A673 (cell line): ENCODE measurements around the gene KCNN1. TPM values are rescaled to one million over a fixed set of nuclear protein-coding genes. Genes with fewer than 3 reads are reported as not detected.
A peak's percentile ranks its signal among the peaks of the same experiment; 100 is the strongest.

ENCODE experiments used
- BruUV-seq: library from RNA; stranded (reverse); fragments of 400-500 nt; replicated peaks from 2 replicates; lab custom pipeline; 2021; lab: Mats Ljungman, UMichigan
- CTCF ChIA-PET: fragments of 300-600 bp; sonication (Branson Sonifier 250); formaldehyde crosslinking; loops from one replicate; lab custom pipeline; 2022; ENCODE audit warnings: antibody characterized with exemption; lab: Charles Lee
- POLR2A ChIA-PET: fragments of 300-600 bp; sonication (Branson Sonifier 250); formaldehyde crosslinking; loops from one replicate; lab custom pipeline; 2022; ENCODE audit warnings: antibody characterized with exemption; ENCODE audit not compliant: low non-redundant PET; lab: Charles Lee
- DNase-seq: peaks from one replicate; pipeline ENCODE4 v3.0.0-alpha.2; 2015; ENCODE audit warnings: low spot score
- H3K27ac ChIP-seq: fragments of 200-600 bp; sonication (generic); 2 replicates; pipeline ENCODE4 v1.5.1; 2016; ENCODE audit warnings: mixed run types, low read depth, mild to moderate bottlenecking, mixed read lengths, antibody characterized with exemption, low read length; ENCODE audit not compliant: poor library complexity, severe bottlenecking
- H3K27me3 ChIP-seq: fragments of 200-600 bp; sonication (generic); replicated peaks from 2 replicates; pipeline ENCODE4 v1.6.1; 2017; ENCODE audit warnings: mixed run types, low read depth, mild to moderate bottlenecking, mixed read lengths, antibody characterized with exemption, low read length; ENCODE audit not compliant: insufficient read depth, poor library complexity
- H3K36me3 ChIP-seq: fragments of 200-600 bp; sonication (generic); 2 replicates; pipeline ENCODE4 v1.6.1; 2016; ENCODE audit warnings: mixed run types, mild to moderate bottlenecking, mixed read lengths, antibody characterized with exemption, low read length; ENCODE audit not compliant: insufficient read depth, poor library complexity, severe bottlenecking
- H3K4me1 ChIP-seq: fragments of 200-600 bp; sonication (generic); 2 replicates; pipeline ENCODE4 v1.6.1; 2017; ENCODE audit warnings: mixed run types, mild to moderate bottlenecking, mixed read lengths, antibody characterized with exemption, low read length; ENCODE audit not compliant: insufficient read depth, poor library complexity, severe bottlenecking
- H3K4me3 ChIP-seq: fragments of 200-600 bp; sonication (generic); 2 replicates; pipeline ENCODE4 v1.5.1; 2016; ENCODE audit warnings: low read depth, mixed run types, mild to moderate bottlenecking, mixed read lengths, low read length; ENCODE audit not compliant: poor library complexity, severe bottlenecking
- H3K9me3 ChIP-seq: fragments of 200-600 bp; sonication (generic); 2 replicates; pipeline ENCODE4 v1.6.1; 2016; ENCODE audit warnings: mixed run types, low read depth, mild to moderate bottlenecking, mixed read lengths, antibody characterized with exemption, low read length; ENCODE audit not compliant: poor library complexity, severe bottlenecking
- EZH2 ChIP-seq: fragments of 200-600 bp; sonication (generic); IDR thresholded peaks from 2 replicates; pipeline ENCODE4 v1.6.1; 2017; ENCODE audit warnings: borderline replicate concordance, low read depth, mild to moderate bottlenecking, mixed read lengths, antibody characterized with exemption, low read length; ENCODE audit not compliant: poor library complexity, severe bottlenecking
- intact Hi-C: fragments of 100-400 bp; cut with micrococcal nuclease; formaldehyde crosslinking; loops from one replicate; pipeline ENCODE4 v1.10.0; 2022; ENCODE audit not compliant: unreplicated experiment
- total RNA-seq: library from RNA; stranded (reverse); gene quantifications from 2 replicates; pipeline ENCODE4 v1.2.3, GENCODE V29; 2021
- TF ChIP-seq, protein P1 (sequence below): fragments of 300-800, 200-600 bp; sonication (generic); conservative IDR thresholded peaks from 2 replicates; pipeline ENCODE4 v1.5.1; 2017; ENCODE audit warnings: low read depth, mild to moderate bottlenecking, antibody characterized with exemption, low read length, moderate library complexity, mixed read lengths

The KCNN1 gene
- total RNA-seq, 1 experiment from 2014 or later = 81.2 TPM

DNA sequence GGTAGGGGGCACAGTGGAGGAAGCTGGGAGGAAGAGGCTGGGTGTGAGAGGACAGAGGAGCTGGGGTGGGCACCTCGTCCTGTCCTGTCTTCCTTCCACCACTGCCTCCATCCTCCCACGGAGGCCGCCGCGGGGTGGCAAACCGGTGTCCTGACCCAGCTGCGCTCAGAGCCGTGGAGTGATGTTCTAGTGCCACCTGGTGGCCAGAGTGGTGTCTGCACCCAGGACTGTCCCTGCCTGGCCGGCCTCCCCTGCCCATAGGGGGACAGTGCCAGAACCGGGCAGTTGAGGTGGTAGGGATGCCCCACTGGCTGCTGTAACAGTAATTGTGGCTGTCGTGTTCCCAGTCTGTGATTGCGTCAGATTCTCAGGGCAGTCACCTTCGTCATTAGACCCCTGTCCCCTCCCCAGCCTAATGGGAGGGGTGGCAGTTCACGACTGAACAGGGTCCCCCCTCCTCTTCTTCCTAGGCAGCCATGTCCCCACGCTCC is 30.0 kb downstream of the KCNN1 start:
- peak overlapping the region; percentile 32 for H3K27ac ChIP-seq
- POLR2A ChIA-PET = no interaction called here
- BruUV-seq = no TSS peak
- no peaks in the 10 kb centered on the region for H3K9me3 ChIP-seq
- no peaks in the 10 kb centered on the region for H3K27me3 ChIP-seq
- DNase-seq = peak; percentile 83
- peaks cover 25% of the 10 kb centered on the region for H3K36me3 ChIP-seq
- TF ChIP-seq, protein P1, sequence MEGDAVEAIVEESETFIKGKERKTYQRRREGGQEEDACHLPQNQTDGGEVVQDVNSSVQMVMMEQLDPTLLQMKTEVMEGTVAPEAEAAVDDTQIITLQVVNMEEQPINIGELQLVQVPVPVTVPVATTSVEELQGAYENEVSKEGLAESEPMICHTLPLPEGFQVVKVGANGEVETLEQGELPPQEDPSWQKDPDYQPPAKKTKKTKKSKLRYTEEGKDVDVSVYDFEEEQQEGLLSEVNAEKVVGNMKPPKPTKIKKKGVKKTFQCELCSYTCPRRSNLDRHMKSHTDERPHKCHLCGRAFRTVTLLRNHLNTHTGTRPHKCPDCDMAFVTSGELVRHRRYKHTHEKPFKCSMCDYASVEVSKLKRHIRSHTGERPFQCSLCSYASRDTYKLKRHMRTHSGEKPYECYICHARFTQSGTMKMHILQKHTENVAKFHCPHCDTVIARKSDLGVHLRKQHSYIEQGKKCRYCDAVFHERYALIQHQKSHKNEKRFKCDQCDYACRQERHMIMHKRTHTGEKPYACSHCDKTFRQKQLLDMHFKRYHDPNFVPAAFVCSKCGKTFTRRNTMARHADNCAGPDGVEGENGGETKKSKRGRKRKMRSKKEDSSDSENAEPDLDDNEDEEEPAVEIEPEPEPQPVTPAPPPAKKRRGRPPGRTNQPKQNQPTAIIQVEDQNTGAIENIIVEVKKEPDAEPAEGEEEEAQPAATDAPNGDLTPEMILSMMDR = peak; percentile 94
- TF ChIP-seq EZH2 = no peak
- no peak overlapping the region for H3K4me3 ChIP-seq
- intact Hi-C loops = loop anchor here (1.0 kb wide), 1 partner anchor 59 kb away; no protein-coding TSS in a partner anchor
- peaks cover 10% of the 10 kb centered on the region for H3K4me1 ChIP-seq
- CTCF ChIA-PET = interaction anchor here (0.6 to 1.8 kb wide), 4 partner anchors 51 to 558 kb away, joined by 8 to 18 read pairs (median 8); partner anchors contain the start of gene RPL18A

GRCh38 chr19:17997969-17998826 is 31.3 kb downstream of the KCNN1 start:
- no peak for TF ChIP-seq EZH2
- TF ChIP-seq, protein P1 = 0 out of 2 replicates have a peak, but pooled peaks have one; percentile 10
- no peak for DNase-seq
- H3K27me3 ChIP-seq = no peaks in the 10 kb centered on the region
- intact Hi-C loops = loop anchor here (1.0 kb wide), 1 partner anchor 60 kb away; no protein-coding TSS in a partner anchor
- H3K4me1 ChIP-seq = peaks cover 13% of the 10 kb centered on the region
- H3K9me3 ChIP-seq = no peaks in the 10 kb centered on the region
- peaks cover 17% of the 10 kb centered on the region for H3K36me3 ChIP-seq
- CTCF ChIA-PET = interaction anchor here (0.6 to 1.8 kb wide), 4 partner anchors 10 to 60 kb away, joined by 3 to 18 read pairs (median 6); no protein-coding TSS in a partner anchor
- no peak overlapping the region for H3K27ac ChIP-seq
- POLR2A ChIA-PET = no interaction called here
- no TSS peak for BruUV-seq
- no peak overlapping the region for H3K4me3 ChIP-seq

DNA sequence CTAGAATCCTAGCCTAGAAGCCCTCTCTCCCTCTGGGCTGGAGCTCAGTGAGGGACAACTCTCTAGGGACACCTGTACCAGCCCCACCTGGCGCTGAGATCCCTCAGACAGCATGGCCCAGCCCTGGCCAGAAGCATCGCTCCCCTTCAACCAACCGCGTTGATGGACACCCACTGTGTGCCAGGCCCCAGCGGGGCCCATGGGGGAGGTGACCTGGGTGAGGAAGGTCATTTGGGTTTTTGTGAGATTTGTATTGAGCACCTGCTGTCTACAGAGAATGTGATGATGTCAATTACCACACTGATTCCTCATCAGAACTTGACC is 31.9 kb downstream of the KCNN1 start:
- no peaks in the 10 kb centered on the region for H3K27me3 ChIP-seq
- H3K27ac ChIP-seq = no peak overlapping the region
- ChIA-PET POLR2A (no interaction called here), CTCF (interaction anchor here (0.6 kb wide), 1 partner anchor 10 kb away, joined by 3 read pairs; no protein-coding TSS in a partner anchor)
- peaks cover 13% of the 10 kb centered on the region for H3K4me1 ChIP-seq
- no peak for DNase-seq
- no TSS peak for BruUV-seq
- H3K9me3 ChIP-seq = no peaks in the 10 kb centered on the region
- H3K4me3 ChIP-seq = no peak overlapping the region
- no peak for TF ChIP-seq EZH2
- TF ChIP-seq, protein P1 = no peak
- peaks cover 12% of the 10 kb centered on the region for H3K36me3 ChIP-seq
- intact Hi-C loops = no loop called here
